ENCODE data around the gene TBC1D2.

- TF ChIP-seq YBX1 (IDR thresholded peaks at IDR 0.05): no peak
- TF ChIP-seq RAD21 (IDR thresholded peaks at IDR 0.05; ENCODE audit: insufficient read depth, low read depth, low read length): no peak
- TF ChIP-seq CTCF (IDR thresholded peaks at IDR 0.05 in 2 of 3, conservative IDR thresholded peaks at IDR 0.05 in 1 of 3; ENCODE audit: control insufficient read depth in 2 of 3, extremely low read depth in 1 of 3, insufficient read depth in 1 of 3, low read depth in 3 of 3, low read length in 3 of 3): no peak
- no peak for TF ChIP-seq POLR2AphosphoS5 (IDR thresholded peaks at IDR 0.05; ENCODE audit: low read length)
- TF ChIP-seq ZNF384 (IDR thresholded peaks at IDR 0.05; ENCODE audit: borderline replicate concordance, low read depth, low read length): no peak
- TF ChIP-seq EZH2 (IDR thresholded peaks at IDR 0.05; ENCODE audit: borderline replicate concordance, control insufficient read depth, low read depth, low read length): no peak
- TF ChIP-seq SRF (IDR thresholded peaks at IDR 0.05; ENCODE audit: low read depth in 2 of 2, low read length in 2 of 2): no peak
- no peak for TF ChIP-seq POLR2A (IDR thresholded peaks at IDR 0.05; ENCODE audit: low read depth, low read length)
- no peak for TF ChIP-seq TAF1 (IDR thresholded peaks at IDR 0.05; ENCODE audit: borderline replicate concordance, low read depth, low read length)
- TF ChIP-seq ZSCAN29 (IDR thresholded peaks at IDR 0.05): no peak
- no peak for TF ChIP-seq ZBTB11 (CRISPR knock-in tag; IDR thresholded peaks at IDR 0.05)
- TF ChIP-seq TCF3 (IDR thresholded peaks at IDR 0.05; ENCODE audit: borderline replicate concordance, insufficient read depth, low read depth, low read length): no peak
Observed at GRCh38 chr9:98168153-98168780, 87.2 kb downstream of the TBC1D2 start.
